Caco-2 (cell line): Measurements from ENCODE around the gene SFSWAP. TPM values are rescaled to one million over a fixed set of nuclear protein-coding genes. Genes with fewer than 3 reads are reported as not detected.

ENCODE experiments used
- BruUV-seq: library from RNA; stranded (reverse); fragments of 400-500 nt; replicated peaks from 2 replicates; lab custom pipeline; 2021; lab: Mats Ljungman, UMichigan
- CTCF ChIA-PET: fragments of 300-600 bp; sonication (Branson Sonifier 250); formaldehyde crosslinking; loops from one replicate; lab custom pipeline; 2022; ENCODE audit warnings: antibody characterized with exemption; lab: Charles Lee
- POLR2A ChIA-PET: fragments of 300-600 bp; sonication (Branson Sonifier 250); formaldehyde crosslinking; loops from one replicate; lab custom pipeline; 2022; ENCODE audit warnings: antibody characterized with exemption; lab: Charles Lee
- DNase-seq, 2 experiments: peaks; one replicate each; pipeline versions ENCODE4 v3.0.0 to v3.0.0-alpha.2; 2020 to 2022
- H3K27me3 ChIP-seq: replicated peaks from 2 replicates; pipeline ENCODE4 v1.6.0; 2011; ENCODE audit warnings: low read length; ENCODE audit not compliant: control insufficient read depth, insufficient read depth
- H3K36me3 ChIP-seq: 2 replicates; pipeline ENCODE4 v1.5.1; 2011; ENCODE audit warnings: low read length; ENCODE audit not compliant: control insufficient read depth, insufficient read depth
- H3K4me1 ChIP-seq: fragments of 250-450 bp; sonication (Bioruptor Pico); 2 replicates; pipeline ENCODE4 v1.5.1; 2020; ENCODE audit warnings: mild to moderate bottlenecking
- H3K4me3 ChIP-seq: 2 replicates; pipeline ENCODE4 v1.5.1; 2011; ENCODE audit warnings: low read depth, mild to moderate bottlenecking, control low read depth, low read length
- H3K9me3 ChIP-seq: fragments of 250-450 bp; sonication (Bioruptor Pico); 2 replicates; pipeline ENCODE4 v1.5.1; 2020; ENCODE audit warnings: mild to moderate bottlenecking, moderate library complexity
- H3K27ac Mint-ChIP-seq: one replicate; pipeline ENCODE4 v1.8.0; 2022; ENCODE audit warnings: mixed read lengths; ENCODE audit not compliant: unreplicated experiment
- H3K27me3 Mint-ChIP-seq: one replicate; pipeline ENCODE4 v1.8.0; 2022; ENCODE audit warnings: mixed read lengths; ENCODE audit not compliant: insufficient read depth, unreplicated experiment
- H3K36me3 Mint-ChIP-seq: one replicate; pipeline ENCODE4 v1.8.0; 2022; ENCODE audit warnings: mild to moderate bottlenecking, mixed read lengths; ENCODE audit not compliant: insufficient read depth, unreplicated experiment
- H3K4me1 Mint-ChIP-seq: one replicate; pipeline ENCODE4 v1.8.0; 2022; ENCODE audit warnings: low read depth, mixed read lengths; ENCODE audit not compliant: unreplicated experiment
- H3K4me3 Mint-ChIP-seq: one replicate; pipeline ENCODE4 v1.8.0; 2022; ENCODE audit warnings: mild to moderate bottlenecking, moderate library complexity, mixed read lengths; ENCODE audit not compliant: unreplicated experiment
- H3K9me3 Mint-ChIP-seq: one replicate; pipeline ENCODE4 v1.8.0; 2022; ENCODE audit warnings: mixed read lengths; ENCODE audit not compliant: unreplicated experiment
- CTCF ChIP-seq, 2 experiments: fragments of 200-600 bp in 1 of 2; IDR thresholded peaks; 1 replicate in 1 of 2; 2 replicates in 1 of 2; pipeline versions ENCODE4 v1.5.1 to v1.8.0; 2011 to 2022; ENCODE audit warnings: antibody characterized with exemption in 1 of 2, control low read depth in 1 of 2, inconsistent platforms in 1 of 2, low read depth in 1 of 2, low read length in 1 of 2, mild to moderate bottlenecking in 1 of 2, moderate library complexity in 1 of 2; ENCODE audit not compliant: insufficient read depth in 1 of 2, severe bottlenecking in 1 of 2, unreplicated experiment in 1 of 2
- intact Hi-C: fragments of 100-400 bp; cut with micrococcal nuclease; formaldehyde crosslinking; loops from one replicate; pipeline ENCODE4 v1.10.0; 2022; ENCODE audit not compliant: unreplicated experiment
- total RNA-seq: library from RNA; stranded (reverse); gene quantifications from 2 replicates; pipeline ENCODE4 v1.2.3, GENCODE V29; 2022

SFSWAP gene
- total RNA-seq, 1 experiment from 2014 or later: 42.3 TPM

- Mint-ChIP-seq H3K9me3 (no peaks in the 10 kb centered on the region), H3K27ac (no peak overlapping the region), H3K36me3 (no peaks in the 10 kb centered on the region), H3K4me1 (no peaks in the 10 kb centered on the region), H3K4me3 (no peak overlapping the region), H3K27me3 (no peaks in the 10 kb centered on the region)
- no peak for TF ChIP-seq CTCF (IDR thresholded peaks at IDR 0.05; ENCODE audit: insufficient read depth in 1 of 2, low read depth in 1 of 2, low read length in 1 of 2, severe bottlenecking in 1 of 2, unreplicated experiment in 1 of 2)
- ChIA-PET POLR2A (no interaction called here), CTCF (no interaction called here)
- H3K27me3 ChIP-seq: peaks cover 1% of the 10 kb centered on the region
- DNase-seq: no peak
- no peak overlapping the region for H3K4me3 ChIP-seq
- peaks cover 31% of the 10 kb centered on the region for H3K4me1 ChIP-seq
- no TSS peak for BruUV-seq
- H3K9me3 ChIP-seq: no peaks in the 10 kb centered on the region
- intact Hi-C loops: loop anchor here (5.0 kb wide), 2 partner anchors 121 to 226 kb away; partner anchors contain the start of gene SFSWAP
- no peaks in the 10 kb centered on the region for H3K36me3 ChIP-seq
These were observed 122.5 kb downstream of the SFSWAP start for GRCh38 chr12:131833288-131833895.

DNA sequence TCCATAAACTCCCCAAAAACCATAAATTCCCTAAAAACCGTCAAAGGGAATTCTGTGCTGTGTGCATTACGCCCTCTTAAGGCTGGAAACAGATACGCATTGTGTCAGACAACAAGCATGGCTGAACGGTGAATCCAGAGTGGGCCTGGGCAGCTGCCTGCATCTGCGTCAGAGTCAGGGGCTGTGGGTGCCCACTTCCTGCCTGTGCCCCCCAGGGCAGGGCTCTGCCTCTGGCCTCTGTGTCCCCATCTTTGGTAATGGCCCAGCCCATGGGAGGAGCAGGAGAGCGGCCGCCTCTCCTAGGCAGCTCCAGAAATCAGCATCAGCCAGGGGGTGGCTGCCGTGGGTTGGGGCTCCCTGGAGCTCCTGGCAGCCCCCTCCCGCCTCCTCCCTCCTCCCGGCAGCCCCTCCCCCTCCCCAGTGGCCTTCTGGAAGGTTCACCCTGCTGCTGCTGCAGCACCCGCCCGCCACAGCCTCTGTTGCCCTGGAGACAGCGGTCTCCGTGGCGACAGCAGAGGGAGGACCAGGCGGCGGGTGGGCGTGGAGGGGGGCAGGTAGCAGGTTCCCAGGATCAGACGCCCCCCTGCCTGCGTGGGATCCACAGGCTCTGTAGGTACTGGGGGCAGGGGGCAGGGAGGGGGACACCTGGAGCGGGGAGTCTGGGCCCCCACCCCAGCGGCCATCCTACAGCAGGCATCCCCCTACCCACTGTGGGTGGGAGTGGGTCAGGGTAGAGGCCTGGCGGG lies 123.2 kb downstream of the SFSWAP start:
- H3K4me3 ChIP-seq: no peak overlapping the region
- BruUV-seq: no TSS peak
- H3K9me3 ChIP-seq: no peaks in the 10 kb centered on the region
- no peaks in the 10 kb centered on the region for H3K4me1 Mint-ChIP-seq
- intact Hi-C loops: loop anchor here (2.0 to 5.0 kb wide), 4 partner anchors 27 to 227 kb away; partner anchors contain the start of genes EP400 and SFSWAP
- ChIA-PET POLR2A (no interaction called here), CTCF (no interaction called here)
- peak in 1 of 2 experiments; percentile 40 for DNase-seq
- H3K36me3 ChIP-seq: no peaks in the 10 kb centered on the region
- peaks cover 25% of the 10 kb centered on the region for H3K4me1 ChIP-seq
- H3K36me3 Mint-ChIP-seq: no peaks in the 10 kb centered on the region
- H3K27me3 ChIP-seq: no peaks in the 10 kb centered on the region; the same call in 1 of the 2 replicates
- no peaks in the 10 kb centered on the region for H3K9me3 Mint-ChIP-seq
- no peak overlapping the region for H3K27ac Mint-ChIP-seq
- H3K27me3 Mint-ChIP-seq: no peaks in the 10 kb centered on the region
- no peak overlapping the region for H3K4me3 Mint-ChIP-seq
- TF ChIP-seq CTCF (IDR thresholded peaks at IDR 0.05; ENCODE audit: insufficient read depth in 1 of 2, low read depth in 1 of 2, low read length in 1 of 2, severe bottlenecking in 1 of 2, unreplicated experiment in 1 of 2): peak; percentile 7 to 20

GRCh38 chr12:131834798-131835615 lies 124.1 kb downstream of the SFSWAP start:
- Mint-ChIP-seq H3K4me3 (no peak overlapping the region), H3K27ac (no peak overlapping the region), H3K27me3 (no peaks in the 10 kb centered on the region), H3K9me3 (no peaks in the 10 kb centered on the region), H3K4me1 (no peaks in the 10 kb centered on the region), H3K36me3 (no peaks in the 10 kb centered on the region)
- no peaks in the 10 kb centered on the region for H3K27me3 ChIP-seq
- no peak for TF ChIP-seq CTCF (IDR thresholded peaks at IDR 0.05; ENCODE audit: insufficient read depth in 1 of 2, low read depth in 1 of 2, low read length in 1 of 2, severe bottlenecking in 1 of 2, unreplicated experiment in 1 of 2)
- ChIA-PET CTCF (interaction anchor here (1.1 to 1.9 kb wide), 2 partner anchors 88 to 95 kb away, joined by 3 to 5 read pairs; partner anchors contain the start of gene PUS1), POLR2A (no interaction called here)
- H3K9me3 ChIP-seq: no peaks in the 10 kb centered on the region
- peak; percentile 66 to 70 for DNase-seq
- intact Hi-C loops: loop anchor here (2.0 to 5.0 kb wide), 5 partner anchors 26 to 228 kb away; partner anchors contain the start of genes EP400 and SFSWAP
- no peaks in the 10 kb centered on the region for H3K36me3 ChIP-seq
- H3K4me1 ChIP-seq: peaks cover 16% of the 10 kb centered on the region
- no TSS peak for BruUV-seq
- no peak overlapping the region for H3K4me3 ChIP-seq
